HG03025 (cell line): Measurements from ENCODE around the gene TRIM5.
A peak's percentile ranks its signal among the peaks of the same experiment; 100 is the strongest.
"Not testable (repeated sequence)": the region's sequence is repeated elsewhere in the genome, so short reads cannot be mapped to it uniquely, and the experiment has no call there.

Experiments used
- ATAC-seq: cut with Tn5 transposase; IDR thresholded peaks from one replicate; pipeline ENCODE4 v1.9.1; 2021; ENCODE audit warnings: mild to moderate bottlenecking, moderate library complexity; ENCODE audit not compliant: unreplicated experiment, low FRiP score

The TRIM5 gene

GRCh38 chr11:5690216-5690615, 5.3 kb upstream of the TRIM5 start:
- no peak for ATAC-seq

DNA sequence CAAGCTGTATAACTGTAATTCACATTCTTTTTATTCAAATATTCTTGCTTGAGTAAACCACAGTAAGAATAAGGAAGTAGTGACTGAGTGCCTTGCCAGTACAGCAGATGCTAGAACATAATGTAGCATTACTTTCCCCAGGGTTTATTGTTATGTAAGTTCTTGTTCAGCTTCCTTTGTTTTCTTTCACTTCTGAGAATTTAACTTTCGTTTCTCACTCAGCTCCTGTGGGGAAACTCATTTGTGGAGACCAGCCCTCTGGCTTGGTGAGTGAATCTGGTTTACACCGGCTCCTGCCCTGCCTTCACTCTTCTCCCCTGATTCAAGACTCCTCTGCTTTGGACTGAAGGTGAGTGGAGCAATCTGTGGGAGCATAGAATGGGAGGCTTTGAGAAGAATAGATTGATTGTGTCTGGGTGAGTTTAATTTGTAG, 4.7 kb upstream of the TRIM5 start, which contains the start of gene TRIM22:
Gene TRIM22 (plus strand): TSS at position 240 of the 433 bp plus-strand sequence. CDS start 6,443 bp downstream, outside the sequence.
- peak; percentile 67 for ATAC-seq

DNA sequence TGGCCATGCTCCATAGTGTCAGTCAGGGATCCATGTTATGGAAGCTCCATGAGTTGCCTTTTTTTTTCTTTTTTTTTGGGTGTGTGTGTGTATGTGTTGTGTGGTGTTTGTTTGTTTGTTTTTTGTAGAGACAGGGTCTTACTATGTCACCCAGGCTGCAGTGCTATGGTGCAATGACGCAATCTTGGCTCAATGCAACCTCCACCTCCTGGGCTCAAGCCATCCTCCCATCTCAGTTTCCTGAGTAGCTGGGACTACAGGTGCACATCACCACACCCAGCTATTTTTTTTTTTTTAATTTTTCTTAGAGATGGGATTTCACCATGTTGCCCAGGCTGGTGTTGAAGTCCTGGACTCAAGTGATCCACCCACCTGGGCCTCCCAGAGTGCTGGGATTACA, 3.6 kb upstream of the TRIM5 start:
- no peak for ATAC-seq

GRCh38 chr11:5686426-5686825, 1.6 kb upstream of the TRIM5 start:
- ATAC-seq = no peak

DNA sequence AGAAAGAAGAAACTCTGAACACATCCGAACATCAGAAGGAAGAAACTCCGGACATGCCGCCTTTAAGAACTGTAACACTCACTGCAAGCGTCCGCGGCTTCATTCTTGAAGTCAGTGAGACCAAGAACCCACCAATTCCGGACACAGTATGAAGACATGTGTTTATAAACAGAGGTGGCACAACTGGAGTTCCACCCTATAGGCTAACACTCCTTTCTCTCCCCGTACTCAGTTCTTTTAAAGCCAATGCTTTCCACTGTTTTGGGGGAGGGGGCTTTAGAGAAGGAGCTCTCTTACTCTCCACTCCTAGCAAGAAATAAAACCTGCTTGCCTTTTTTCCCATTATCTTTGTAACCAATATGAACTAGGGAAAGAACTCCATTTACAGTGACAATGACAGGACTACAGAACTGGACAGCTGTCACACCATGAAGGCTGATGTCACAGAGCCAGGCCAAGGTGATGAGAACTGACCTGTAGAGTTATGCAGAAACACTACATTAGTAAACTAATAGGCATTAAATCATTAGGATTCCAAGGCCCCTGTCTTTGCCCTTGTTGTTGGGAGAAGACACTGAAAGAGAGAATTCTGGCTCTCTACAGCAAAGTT, 733 bp downstream of the TRIM5 start:
- ATAC-seq = peak; percentile 9

- ATAC-seq = not testable (repeated sequence)
These were observed 1.3 kb downstream of the TRIM5 start for GRCh38 chr11:5683620-5684019.

- not testable (repeated sequence) for ATAC-seq
These were observed 1.9 kb downstream of the TRIM5 start for GRCh38 chr11:5682890-5683441.

DNA sequence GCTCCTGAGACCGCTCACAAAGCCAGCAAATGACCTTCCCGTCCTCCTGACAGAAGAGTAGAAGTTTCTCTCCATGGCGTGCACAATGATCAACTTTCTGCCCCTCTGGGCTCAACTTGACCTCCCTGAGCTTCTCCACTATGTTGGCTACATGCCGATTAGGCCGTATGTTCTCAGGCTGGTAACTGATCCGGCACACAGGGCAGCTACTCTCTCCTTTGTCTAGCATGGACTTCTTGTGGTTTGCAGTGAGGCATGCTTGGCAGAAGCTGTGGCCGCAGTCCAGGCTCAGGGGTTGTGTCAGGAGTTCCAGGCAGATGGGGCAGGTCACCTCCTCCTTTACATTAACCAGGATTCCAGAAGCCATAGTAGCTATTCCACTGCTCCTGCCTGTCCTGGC, 5.1 kb downstream of the TRIM5 start:
- ATAC-seq = no peak

DNA sequence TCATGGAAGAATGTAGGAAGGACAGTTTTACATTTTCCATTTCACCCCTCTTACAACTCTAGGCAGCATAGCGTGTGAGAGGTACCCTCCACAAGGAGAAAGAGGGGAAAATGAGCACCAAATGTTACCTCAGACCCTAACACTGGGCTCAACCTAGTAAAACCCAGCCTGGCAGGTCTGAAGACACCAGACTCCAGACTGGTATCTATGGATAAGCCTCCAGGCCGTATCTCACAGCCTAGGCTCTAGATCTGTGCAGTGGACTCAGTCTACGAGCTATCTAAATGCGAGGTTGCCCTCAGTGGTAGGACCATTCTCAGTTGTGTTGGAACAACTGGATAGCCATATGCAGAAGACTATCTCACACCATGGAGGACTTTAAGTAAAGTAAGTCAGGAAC, 10.5 kb downstream of the TRIM5 start:
- ATAC-seq = no peak

DNA sequence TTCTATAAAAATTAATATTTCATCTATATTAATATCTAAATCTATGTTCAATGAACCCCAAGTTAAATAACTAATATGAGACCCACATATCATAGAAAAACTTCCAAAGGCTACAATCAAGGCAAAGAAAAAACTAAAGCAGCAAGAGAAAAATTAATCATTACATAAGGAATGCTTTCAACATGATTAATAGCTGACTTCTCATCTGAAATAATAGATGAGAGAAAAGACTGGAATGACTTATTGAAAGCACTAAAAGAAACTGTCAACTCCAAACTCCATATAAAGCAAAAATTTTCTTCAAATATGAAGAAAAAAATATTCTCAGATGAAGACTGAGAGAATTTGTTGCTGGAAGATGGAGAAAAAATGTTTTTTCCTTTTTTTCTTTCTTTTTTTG, 13.0 kb downstream of the TRIM5 start:
- no peak for ATAC-seq

GRCh38 chr11:5666402-5666793, 18.5 kb downstream of the TRIM5 start:
- no peak for ATAC-seq

DNA sequence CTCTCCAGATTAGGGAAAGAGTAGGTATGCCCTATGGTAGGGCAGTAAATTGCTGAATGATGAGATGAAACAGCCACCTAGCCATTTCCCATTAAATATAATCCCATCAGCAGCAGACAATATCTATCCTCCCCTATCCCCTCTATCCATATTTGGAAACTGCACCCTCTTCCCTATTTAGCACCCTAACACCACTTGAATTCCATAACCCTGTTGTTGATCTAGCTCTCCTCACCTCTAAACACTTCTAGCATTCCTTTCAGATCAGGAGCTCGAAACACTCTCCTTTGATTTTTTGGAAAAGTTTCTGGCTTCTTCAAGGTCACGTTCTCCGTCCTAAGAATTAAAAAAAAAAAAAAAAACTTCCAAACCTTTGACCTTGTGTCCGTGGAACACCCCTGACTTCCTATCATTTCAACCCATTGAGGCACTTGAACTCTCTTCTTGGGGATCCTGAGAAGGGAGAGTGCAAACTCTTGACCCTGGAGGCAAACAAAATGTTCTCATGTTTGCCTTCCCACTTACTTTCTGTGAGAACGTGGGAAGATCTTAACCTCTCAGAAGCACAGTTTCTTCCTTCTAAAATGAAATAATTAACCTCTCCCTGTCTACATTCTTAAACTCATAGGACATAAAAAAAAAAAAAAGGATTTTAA, 19.0 kb downstream of the TRIM5 start:
- ATAC-seq = no peak

- ATAC-seq = no peak
These were observed 19.8 kb downstream of the TRIM5 start for GRCh38 chr11:5665051-5665570.

DNA sequence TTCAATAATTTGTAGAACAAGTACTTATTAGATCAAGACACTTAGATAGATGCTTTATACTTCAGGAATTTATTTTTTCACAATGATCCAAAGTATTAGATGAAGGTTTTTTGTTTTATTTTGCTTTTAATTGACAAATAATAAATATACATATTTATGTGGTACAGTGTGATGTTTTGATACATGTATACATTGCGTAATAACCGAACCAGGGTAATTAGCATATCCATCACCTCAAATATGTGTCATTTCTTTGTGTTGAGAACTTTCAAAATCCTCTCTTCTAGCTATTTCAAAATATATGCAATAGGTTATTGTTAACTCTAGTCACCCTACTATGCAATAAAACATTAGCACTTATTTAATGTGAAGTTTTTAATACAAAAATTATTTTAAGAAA, 21.4 kb downstream of the TRIM5 start:
- no peak for ATAC-seq

DNA sequence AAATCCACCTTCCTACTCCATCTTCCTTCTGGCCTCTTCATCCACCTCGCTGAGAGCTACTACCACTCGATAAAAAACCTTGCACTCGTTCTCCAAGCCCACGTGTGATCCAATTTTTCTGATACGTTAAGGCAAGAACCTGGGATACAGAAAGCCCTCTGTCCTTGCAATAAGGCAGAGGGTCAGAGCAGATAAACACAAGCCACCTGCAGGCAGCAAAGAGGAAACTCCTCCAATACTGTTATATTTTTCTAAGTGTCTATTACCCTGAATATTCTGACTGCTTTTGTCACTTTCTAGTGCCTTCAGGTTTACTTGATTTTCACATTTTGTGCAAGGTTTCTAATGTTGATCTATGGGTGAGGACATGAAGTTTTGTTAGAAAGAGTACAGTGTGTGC, 26.6 kb downstream of the TRIM5 start:
- no peak for ATAC-seq

DNA sequence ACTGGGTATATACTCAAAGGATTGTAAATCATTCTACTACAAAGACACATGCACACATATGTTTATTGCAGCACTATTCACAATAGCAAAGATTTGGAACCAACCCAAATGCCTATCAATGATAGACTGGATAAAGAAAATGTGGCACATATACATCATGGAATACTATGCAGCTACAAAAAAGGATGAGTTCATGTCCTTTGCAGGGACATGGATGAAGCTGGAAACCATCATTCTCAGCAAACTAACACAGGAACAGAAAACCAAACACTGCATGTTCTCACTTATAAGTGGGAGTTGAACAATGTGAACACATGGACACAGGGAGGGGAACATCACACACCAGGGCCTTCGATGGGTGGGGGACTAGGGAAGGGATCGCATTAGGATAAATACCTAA, 27.9 kb downstream of the TRIM5 start:
- not testable (repeated sequence) for ATAC-seq

- ATAC-seq = no peak
These were observed 29.4 kb downstream of the TRIM5 start for GRCh38 chr11:5655474-5655873.

DNA sequence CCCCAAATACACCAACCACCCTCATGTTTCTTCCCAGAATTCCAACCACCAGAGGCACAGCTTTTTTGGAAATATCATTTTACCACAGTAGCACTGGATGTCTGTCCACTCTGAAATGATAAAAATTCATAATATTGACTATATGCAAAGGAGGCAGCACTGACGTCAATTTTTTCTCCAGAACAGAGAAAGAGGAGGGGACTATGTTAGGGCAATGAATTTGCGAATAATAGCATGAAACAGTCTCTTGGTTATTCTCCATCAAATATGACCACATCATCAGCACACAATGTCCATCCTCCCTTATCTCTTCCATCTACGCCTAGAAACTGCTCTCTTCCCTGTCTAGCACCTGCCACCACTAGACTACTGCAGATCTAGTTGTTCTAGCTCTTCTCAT, 38.7 kb downstream of the TRIM5 start:
- ATAC-seq = no peak

DNA sequence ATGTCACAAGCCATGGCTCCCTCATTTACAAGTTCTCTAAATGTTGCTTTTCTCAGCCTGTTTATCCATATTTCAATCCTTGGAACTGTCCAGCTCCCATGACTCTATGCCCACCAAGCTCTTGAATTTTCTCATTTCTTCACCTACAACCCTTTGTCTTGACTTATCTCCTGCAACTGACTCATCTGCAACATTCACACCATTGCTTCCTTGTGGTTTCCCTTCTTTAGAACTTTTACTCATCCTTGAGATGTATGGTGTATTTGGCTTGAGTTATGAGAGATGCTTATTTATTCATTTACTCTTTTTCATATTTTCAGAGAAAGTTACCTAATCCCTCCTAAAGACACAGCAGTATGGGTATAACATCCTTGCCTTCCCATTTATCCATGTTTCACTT, 41.3 kb downstream of the TRIM5 start:
- ATAC-seq = no peak

DNA sequence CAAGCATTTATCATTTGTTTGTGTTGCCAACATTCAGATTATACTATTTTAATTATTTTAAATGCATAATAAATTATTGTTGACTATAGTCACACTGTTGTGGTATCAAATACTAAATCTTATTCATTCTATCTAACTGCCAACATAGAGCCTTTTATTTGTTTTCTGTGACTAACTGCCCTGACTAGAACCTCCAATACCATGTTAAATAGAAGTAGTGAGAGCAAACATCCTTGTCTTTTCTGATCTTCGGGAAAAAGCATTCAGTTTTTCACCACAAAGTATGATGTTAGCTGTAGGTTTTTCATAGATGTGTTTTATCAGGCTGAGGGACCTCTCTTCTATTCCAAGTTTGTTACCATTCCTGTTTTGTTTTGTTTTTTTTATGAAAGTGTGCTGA, 44.9 kb downstream of the TRIM5 start:
- no peak for ATAC-seq

DNA sequence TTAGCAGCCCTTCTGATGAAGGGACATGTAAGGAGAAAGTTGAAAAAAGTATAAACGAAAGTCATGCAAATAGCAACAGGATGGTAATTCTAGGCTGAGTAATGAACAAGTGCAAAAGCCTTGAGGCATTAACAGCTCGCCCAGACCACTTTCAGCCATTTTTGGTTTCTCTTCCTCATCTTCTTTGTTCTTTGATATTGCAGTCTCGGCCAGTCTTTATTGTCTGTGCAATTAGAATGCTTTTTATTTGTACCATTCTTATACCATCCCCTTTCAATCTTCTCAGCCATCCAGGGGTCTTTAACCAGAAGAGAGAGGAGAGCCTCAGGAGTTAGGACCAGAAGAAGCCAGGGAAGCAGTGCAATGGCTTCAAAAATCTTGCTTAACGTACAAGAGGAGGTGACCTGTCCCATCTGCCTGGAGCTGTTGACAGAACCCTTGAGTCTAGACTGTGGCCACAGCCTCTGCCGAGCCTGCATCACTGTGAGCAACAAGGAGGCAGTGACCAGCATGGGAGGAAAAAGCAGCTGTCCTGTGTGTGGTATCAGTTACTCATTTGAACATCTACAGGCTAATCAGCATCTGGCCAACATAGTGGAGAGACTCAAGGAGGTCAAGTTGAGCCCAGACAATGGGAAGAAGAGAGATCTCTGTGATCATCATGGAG, 52.8 kb downstream of the TRIM5 start:
- peak; percentile 98 for ATAC-seq
